ENCODE data around the gene RPUSD4.
"Not testable (repeated sequence)": the region's sequence is repeated elsewhere in the genome, so short reads cannot be mapped to it uniquely, and the experiment has no call there.

Gene RPUSD4

GRCh38 chr11:126211236-126212088, at the start of gene RPUSD4, which contains the start of gene FAM118B:
Gene RPUSD4, minus strand, starts transcription at chr11:126211650. Its CDS starts 12 bp downstream, at chr11:126211638.
Gene FAM118B, plus strand, starts transcription at chr11:126211782. Its CDS starts 23,220 bp downstream, at chr11:126235002.
- DNase-seq, result peak; percentile 99

- DNase-seq, result no peak
Observed at GRCh38 chr11:126257764-126258163, 46.3 kb upstream of the RPUSD4 start.

- DNase-seq, result no peak
Observed at GRCh38 chr11:126257144-126257543, 45.7 kb upstream of the RPUSD4 start.

GRCh38 chr11:126256216-126256615, 44.8 kb upstream of the RPUSD4 start:
- DNase-seq, result no peak

- DNase-seq, result not testable (repeated sequence)
Observed at GRCh38 chr11:126255507-126255906, 44.1 kb upstream of the RPUSD4 start.

- no peak for DNase-seq
Observed at GRCh38 chr11:126254819-126255218, 43.4 kb upstream of the RPUSD4 start.

- DNase-seq, result no peak
Observed at GRCh38 chr11:126253265-126253664, 41.8 kb upstream of the RPUSD4 start.

- DNase-seq, result no peak
Observed at GRCh38 chr11:126246636-126247035, 35.2 kb upstream of the RPUSD4 start.

GRCh38 chr11:126233391-126233790, 21.9 kb upstream of the RPUSD4 start:
- no peak for DNase-seq

- DNase-seq, result no peak
Observed at GRCh38 chr11:126232683-126233082, 21.2 kb upstream of the RPUSD4 start.

GRCh38 chr11:126231725-126232459, 20.4 kb upstream of the RPUSD4 start:
- DNase-seq, result no peak

- DNase-seq, result no peak
Observed at GRCh38 chr11:126229858-126230540, 18.5 kb upstream of the RPUSD4 start.

- DNase-seq, result no peak
Observed at GRCh38 chr11:126226334-126227084, 15.1 kb upstream of the RPUSD4 start.

GRCh38 chr11:126225295-126225665, 13.8 kb upstream of the RPUSD4 start:
- no peak for DNase-seq

GRCh38 chr11:126224647-126225294, 13.3 kb upstream of the RPUSD4 start:
- no peak for DNase-seq

GRCh38 chr11:126219547-126219946, 8.1 kb upstream of the RPUSD4 start:
- no peak for DNase-seq

- no peak for DNase-seq
Observed at GRCh38 chr11:126217491-126217890, 6.0 kb upstream of the RPUSD4 start.

GRCh38 chr11:126216526-126217305, 5.3 kb upstream of the RPUSD4 start:
- DNase-seq, result no peak

GRCh38 chr11:126214841-126215240, 3.4 kb upstream of the RPUSD4 start:
- DNase-seq, result no peak

- no peak for DNase-seq
Observed at GRCh38 chr11:126214441-126214840, 3.0 kb upstream of the RPUSD4 start.

GRCh38 chr11:126212089-126212660, 725 bp upstream of the RPUSD4 start:
- DNase-seq, result no peak
